ENCODE results near the gene DCDC2C.

DNA sequence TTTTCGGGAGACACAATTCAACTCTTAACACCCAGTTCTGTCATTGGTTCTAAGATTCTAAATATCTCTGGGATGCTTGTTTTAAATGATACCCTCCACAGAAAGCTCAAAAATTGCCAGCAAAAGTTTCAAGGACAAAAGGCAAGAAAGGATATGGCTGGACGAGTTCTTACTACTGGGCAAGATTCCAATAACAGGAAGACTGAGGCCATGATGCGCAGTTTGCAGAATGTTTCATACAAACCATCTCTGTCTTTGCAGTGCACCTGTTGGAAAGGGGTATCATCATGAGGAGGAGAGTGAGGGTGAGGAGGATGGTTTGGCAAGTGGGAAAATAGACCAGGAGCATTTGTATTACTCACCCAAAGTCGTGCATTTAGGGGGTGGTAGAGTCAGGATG, 172.8 kb downstream of the DCDC2C start:
- TF ChIP-seq, protein P1, sequence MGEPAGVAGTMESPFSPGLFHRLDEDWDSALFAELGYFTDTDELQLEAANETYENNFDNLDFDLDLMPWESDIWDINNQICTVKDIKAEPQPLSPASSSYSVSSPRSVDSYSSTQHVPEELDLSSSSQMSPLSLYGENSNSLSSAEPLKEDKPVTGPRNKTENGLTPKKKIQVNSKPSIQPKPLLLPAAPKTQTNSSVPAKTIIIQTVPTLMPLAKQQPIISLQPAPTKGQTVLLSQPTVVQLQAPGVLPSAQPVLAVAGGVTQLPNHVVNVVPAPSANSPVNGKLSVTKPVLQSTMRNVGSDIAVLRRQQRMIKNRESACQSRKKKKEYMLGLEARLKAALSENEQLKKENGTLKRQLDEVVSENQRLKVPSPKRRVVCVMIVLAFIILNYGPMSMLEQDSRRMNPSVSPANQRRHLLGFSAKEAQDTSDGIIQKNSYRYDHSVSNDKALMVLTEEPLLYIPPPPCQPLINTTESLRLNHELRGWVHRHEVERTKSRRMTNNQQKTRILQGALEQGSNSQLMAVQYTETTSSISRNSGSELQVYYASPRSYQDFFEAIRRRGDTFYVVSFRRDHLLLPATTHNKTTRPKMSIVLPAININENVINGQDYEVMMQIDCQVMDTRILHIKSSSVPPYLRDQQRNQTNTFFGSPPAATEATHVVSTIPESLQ (CRISPR knock-in tag; IDR thresholded peaks at IDR 0.05): no peak
- TF ChIP-seq, protein P2, sequence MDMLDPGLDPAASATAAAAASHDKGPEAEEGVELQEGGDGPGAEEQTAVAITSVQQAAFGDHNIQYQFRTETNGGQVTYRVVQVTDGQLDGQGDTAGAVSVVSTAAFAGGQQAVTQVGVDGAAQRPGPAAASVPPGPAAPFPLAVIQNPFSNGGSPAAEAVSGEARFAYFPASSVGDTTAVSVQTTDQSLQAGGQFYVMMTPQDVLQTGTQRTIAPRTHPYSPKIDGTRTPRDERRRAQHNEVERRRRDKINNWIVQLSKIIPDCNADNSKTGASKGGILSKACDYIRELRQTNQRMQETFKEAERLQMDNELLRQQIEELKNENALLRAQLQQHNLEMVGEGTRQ (CRISPR knock-in tag; IDR thresholded peaks at IDR 0.05): no peak

Data from WTC11 (cell line).